Gastroesophageal sphincter (tissue), 3 donors: ENCODE data around the gene SIGLEC6.

Experiments
- CTCF ChIP-seq, 4 experiments: fragments of 200-600 bp in 2 of 4; fragments of 450-650 bp in 2 of 4; sonication (generic) in 1 of 4; IDR thresholded peaks; one replicate each; pipeline ENCODE4 v1.5.1; 2017 to 2019; ENCODE audit warnings: antibody characterized with exemption in 4 of 4, mild to moderate bottlenecking in 2 of 4, moderate library complexity in 2 of 4
- EP300 ChIP-seq: sonication (generic); formaldehyde crosslinking; IDR thresholded peaks from one replicate; pipeline ENCODE4 v1.6.1; 2017; ENCODE audit warnings: antibody characterized with exemption, mild to moderate bottlenecking
- POLR2A ChIP-seq, 2 donors: fragments of 450-650 bp; IDR thresholded peaks; one replicate each; pipeline ENCODE4 v1.6.1; 2017; ENCODE audit warnings: antibody characterized with exemption in 2 of 2, mild to moderate bottlenecking in 2 of 2, moderate library complexity in 1 of 2
- POLR2AphosphoS5 ChIP-seq: sonication (generic); formaldehyde crosslinking; IDR thresholded peaks from one replicate; pipeline ENCODE4 v1.6.1; 2017; ENCODE audit warnings: antibody characterized with exemption

- TF ChIP-seq POLR2AphosphoS5 (no peak), POLR2A (IDR thresholded peaks at IDR 0.05) (no peak), CTCF (IDR thresholded peaks at IDR 0.05) (no peak), EP300 (no peak)
These were observed 55.3 kb downstream of the SIGLEC6 start for GRCh38 chr19:51476164-51476563.
